Endothelial cell of umbilical vein (primary cell): ENCODE results near the gene FBXO4. TPM values are rescaled to one million over a fixed set of nuclear protein-coding genes. Genes with fewer than 3 reads are reported as not detected.

ENCODE experiments used
- BruUV-seq: library from RNA; stranded (reverse); fragments of 400-500 nt; replicated peaks from 2 replicates; lab custom pipeline; 2021; lab: Mats Ljungman, UMichigan
- CTCF ChIA-PET: fragments of 300-600, 350-600 bp; sonication (Branson Sonifier 250); formaldehyde crosslinking; loops from one replicate; lab custom pipeline; 2021; ENCODE audit warnings: antibody characterized with exemption, inconsistent platforms; lab: Charles Lee
- POLR2A ChIA-PET: fragments of 300-600, 350-600 bp; sonication (Branson Sonifier 250); formaldehyde crosslinking; loops from one replicate; lab custom pipeline; 2021; ENCODE audit warnings: antibody characterized with exemption, inconsistent platforms; lab: Charles Lee
- DNase-seq: peaks from one replicate; pipeline ENCODE4 v3.0.0-alpha.2; 2011; ENCODE audit warnings: low read depth, low spot score
- FAIRE-seq: peaks from 2 replicates; lab custom pipeline; 2011; peaks lifted over from hg19 to GRCh38; lab: Jason Lieb, UNC
- H2AFZ ChIP-seq: 2 replicates; pipeline ENCODE4 v1.6.0; 2012; ENCODE audit warnings: low read depth, low read length, control low read depth, inconsistent platforms
- H3K27ac ChIP-seq: 2 replicates; pipeline ENCODE4 v1.5.1; 2011; ENCODE audit warnings: low read depth, mild to moderate bottlenecking, control low read depth, low read length, moderate library complexity; ENCODE audit not compliant: insufficient read depth
- H3K27me3 ChIP-seq, 2 experiments: 2 replicates each; pipeline versions ENCODE4 v1.6.0 to v1.6.1; 2011; ENCODE audit warnings: low read length in 2 of 2, mixed read lengths in 1 of 2; ENCODE audit not compliant: control insufficient read depth in 2 of 2, insufficient read depth in 2 of 2
- H3K36me3 ChIP-seq, 2 experiments: 2 replicates in 1 of 2; 3 replicates in 1 of 2; pipeline ENCODE4 v1.5.1; 2011; ENCODE audit warnings: low read length in 2 of 2, mild to moderate bottlenecking in 1 of 2, moderate library complexity in 1 of 2; ENCODE audit not compliant: control insufficient read depth in 2 of 2, insufficient read depth in 2 of 2; ENCODE audit errors: extremely low read depth in 1 of 2
- H3K4me1 ChIP-seq: 3 replicates; pipeline ENCODE4 v1.5.1; 2011; ENCODE audit warnings: mild to moderate bottlenecking, low read length; ENCODE audit not compliant: control insufficient read depth, insufficient read depth; ENCODE audit errors: extremely low read depth
- H3K4me2 ChIP-seq: 2 replicates; pipeline ENCODE4 v1.6.1; 2011; ENCODE audit warnings: low read length, control low read depth, mixed read lengths; ENCODE audit not compliant: insufficient read depth
- H3K4me3 ChIP-seq, 3 experiments: fragments of 200-600 bp in 1 of 3; sonication (generic), shearing (Covaris generic) in 1 of 3; replicated peaks in 1 of 3; 2 replicates each; pipeline ENCODE4 v1.5.1; 2011 to 2016; ENCODE audit warnings: control low read depth in 3 of 3, low read length in 3 of 3, mild to moderate bottlenecking in 2 of 3, inconsistent platforms in 1 of 3, low read depth in 1 of 3, moderate library complexity in 1 of 3; ENCODE audit not compliant: insufficient read depth in 1 of 3
- H3K79me2 ChIP-seq: 2 replicates; pipeline ENCODE4 v1.6.0; 2012; ENCODE audit warnings: low read length, inconsistent platforms; ENCODE audit not compliant: control insufficient read depth, insufficient read depth
- H3K9ac ChIP-seq: replicated peaks from 2 replicates; pipeline ENCODE3; 2011; ENCODE audit warnings: low read length, control low read depth; ENCODE audit not compliant: insufficient read depth; ENCODE audit errors: extremely low read depth
- H3K9me1 ChIP-seq: replicated peaks from 3 replicates; pipeline ENCODE4 v1.6.0; 2011; ENCODE audit warnings: mild to moderate bottlenecking, low read length; ENCODE audit not compliant: control insufficient read depth, insufficient read depth; ENCODE audit errors: extremely low read depth
- H3K9me3 ChIP-seq: replicated peaks from 2 replicates; pipeline ENCODE4 v1.5.1; 2012; ENCODE audit warnings: low read length, inconsistent platforms; ENCODE audit not compliant: control insufficient read depth, insufficient read depth
- H4K20me1 ChIP-seq: replicated peaks from 2 replicates; pipeline ENCODE3; 2011; ENCODE audit warnings: mild to moderate bottlenecking, low read length; ENCODE audit not compliant: control insufficient read depth, insufficient read depth; ENCODE audit errors: extremely low read depth
- CTCF ChIP-seq, 2 donors: IDR thresholded peaks; 1 replicate in 1 of 2; 2 replicates in 1 of 2; pipeline ENCODE4 v1.5.1; 2011; ENCODE audit warnings: low read length in 2 of 2, mild to moderate bottlenecking in 2 of 2, moderate library complexity in 2 of 2, control low read depth in 1 of 2, inconsistent platforms in 1 of 2, low read depth in 1 of 2; ENCODE audit not compliant: insufficient read depth in 1 of 2; ENCODE audit errors: extremely low read depth in 1 of 2
- EZH2 ChIP-seq: IDR thresholded peaks from 2 replicates; pipeline ENCODE4 v1.6.1; 2012; ENCODE audit warnings: borderline replicate concordance, low read depth, mild to moderate bottlenecking, moderate library complexity, low read length, inconsistent platforms; ENCODE audit not compliant: severe bottlenecking
- FOS ChIP-seq: IDR thresholded peaks from 2 replicates; pipeline ENCODE4 v1.6.1; 2011; ENCODE audit warnings: mild to moderate bottlenecking, low read length, moderate library complexity, borderline replicate concordance; ENCODE audit not compliant: insufficient read depth
- GATA2 ChIP-seq: IDR thresholded peaks from 2 replicates; pipeline ENCODE4 v1.7.0; 2011; ENCODE audit warnings: low read depth, mild to moderate bottlenecking, moderate library complexity, mixed read lengths, low read length; ENCODE audit not compliant: insufficient read length, insufficient read depth
- JUN ChIP-seq: IDR thresholded peaks from 2 replicates; pipeline ENCODE4 v1.6.1; 2011; ENCODE audit warnings: borderline replicate concordance, low read depth; ENCODE audit not compliant: insufficient read length, insufficient read depth
- MYC ChIP-seq: IDR thresholded peaks from one replicate; pipeline ENCODE4 v1.6.1; 2011; ENCODE audit warnings: mild to moderate bottlenecking, low read depth, low read length
- POLR2A ChIP-seq: IDR thresholded peaks from 2 replicates; pipeline ENCODE4 v1.6.1; 2012; ENCODE audit warnings: low read depth, mild to moderate bottlenecking, control low read depth, low read length
- POLR2AphosphoS5 ChIP-seq: IDR thresholded peaks from 2 replicates; pipeline ENCODE4 v1.6.1; 2012; ENCODE audit warnings: low read depth, mild to moderate bottlenecking, control low read depth, low read length, moderate library complexity; ENCODE audit not compliant: insufficient read depth
- dilution Hi-C: fragments of 300-500 bp; cut with MboI; formaldehyde crosslinking; loops from one replicate; pipeline ENCODE4 v1.15.0; 2019; ENCODE audit warnings: low sequenced_read_pairs; ENCODE audit not compliant: extremely low pct_ligation_motif_present
- intact Hi-C: fragments of 100-400 bp; cut with micrococcal nuclease; formaldehyde crosslinking; loops from one replicate; pipeline ENCODE4 v1.10.0; 2022
- polyA plus RNA-seq, 4 experiments: library from polyadenylated mRNA; depleted of rRNA in 3 of 4; stranded (reverse) in 3 of 4; unstranded in 1 of 4; fragments of >200 nt; gene quantifications; 2 replicates each; pipeline versions ENCODE4 v1.2.1 to v1.2.3, GENCODE V29; 2011 to 2012; ENCODE audit warnings: missing spikeins in 1 of 4
- total RNA-seq: library from RNA; stranded (reverse); gene quantifications from 2 replicates; pipeline ENCODE4 v1.2.3, GENCODE V29; 2021

Gene FBXO4
- total and polyA plus RNA-seq, 2 donors (not counting 3 experiments of a cell fraction or from before 2014, with no cell fraction given) = 4.4 to 7.7 TPM

- BruUV-seq = TSS peak; percentile 46
Observed at GRCh38 chr5:41925555-41925951, 472 bp downstream of the FBXO4 start.

More at GRCh38 chr5:41925555-41925951, 472 bp downstream of the FBXO4 start:
- Histone ChIP-seq H2AFZ (peak overlapping the region; percentile 83), H3K4me1 (peaks cover 22% of the 10 kb centered on the region), H3K9me1 (no peaks in the 10 kb centered on the region), H3K36me3 (no peaks in the 10 kb centered on the region), H3K9me3 (no peaks in the 10 kb centered on the region), H3K79me2 (no peaks in the 10 kb centered on the region), H3K4me3 (peak overlapping the region; percentile 27 to 77 (median 66)), H3K9ac (peak overlapping the region; percentile 92), H3K27ac (peak overlapping the region; percentile 92), H3K27me3 (no peaks in the 10 kb centered on the region), H3K4me2 (peak overlapping the region; percentile 81), H4K20me1 (no peaks in the 10 kb centered on the region)
- peak; percentile 28 for FAIRE-seq
- TF ChIP-seq GATA2 = peak; percentile 48
- TF ChIP-seq POLR2AphosphoS5 = peak; percentile 0
- TF ChIP-seq POLR2A = no peak
- TF ChIP-seq MYC = no peak
- TF ChIP-seq CTCF (IDR thresholded peaks at IDR 0.05; ENCODE audit: extremely low read depth in 1 of 2, insufficient read depth in 1 of 2, low read depth in 1 of 2, low read length in 2 of 2) = no peak
- TF ChIP-seq FOS = peak; percentile 43
- peak; percentile 18 for TF ChIP-seq JUN
- no peak for TF ChIP-seq EZH2
- DNase-seq = peak; percentile 75
- dilution Hi-C loops (no loop called here), intact Hi-C loops (loop anchor here (1.0 to 10.0 kb wide), 6 partner anchors 21 to 1559 kb away; partner anchors contain the start of genes OXCT1, RIMOC1, TMEM267 and ZNF131)
- ChIA-PET POLR2A (interaction anchor here (1.8 kb wide), 1 partner anchor 21 kb away, joined by 4 read pairs; the partner anchor contains the start of gene RIMOC1), CTCF (interaction anchor here (0.7 to 1.7 kb wide), 9 partner anchors 9 to 964 kb away, joined by 3 to 7 read pairs (median 3); partner anchors contain the start of genes GHR and RIMOC1)
